HCEC 1CT (cell line): Measurements from ENCODE around the gene CCDC106.

Experiments
- DNase-seq: peaks from one replicate; pipeline ENCODE4 v3.0.0-alpha.2; 2017

CCDC106 gene

DNA sequence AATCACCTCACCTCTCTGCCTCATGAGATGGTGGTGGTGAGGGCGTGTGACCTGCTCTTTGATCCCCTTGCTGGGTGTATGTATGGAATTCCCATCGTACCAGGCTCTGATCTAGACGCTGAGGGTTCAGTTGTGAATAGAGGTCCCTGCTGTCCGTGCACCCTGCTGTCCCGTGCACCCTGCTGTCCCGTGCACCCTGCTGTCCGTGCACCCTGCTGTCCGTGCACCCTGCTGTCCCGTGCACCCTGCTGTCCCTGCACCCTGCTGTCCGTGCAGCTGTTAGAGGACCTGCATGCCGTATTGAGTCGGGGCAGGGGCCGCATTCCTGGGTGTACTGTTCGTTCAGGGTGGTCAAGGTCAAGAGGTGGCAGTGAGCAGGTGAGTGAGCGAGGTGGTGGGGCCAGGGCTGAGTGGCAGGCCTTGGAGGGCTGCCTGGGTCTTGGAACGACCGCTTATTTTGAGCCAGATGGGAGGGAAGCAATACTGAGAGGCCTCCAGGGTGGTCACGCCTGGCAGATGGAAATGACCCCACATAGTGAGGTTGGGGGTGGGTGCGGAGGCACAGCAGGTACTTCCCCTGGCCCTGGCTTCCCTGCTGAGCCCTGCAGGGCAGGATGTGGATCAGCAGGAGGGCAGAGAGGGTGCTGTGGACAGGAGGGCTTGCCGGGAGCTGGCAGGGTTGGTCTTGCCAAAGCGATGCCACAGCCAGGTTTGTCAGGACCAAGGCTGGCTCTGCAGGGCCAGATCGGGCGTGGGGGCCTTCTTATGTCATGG, 22.5 kb downstream of the CCDC106 start:
- DNase-seq: no peak

DNA sequence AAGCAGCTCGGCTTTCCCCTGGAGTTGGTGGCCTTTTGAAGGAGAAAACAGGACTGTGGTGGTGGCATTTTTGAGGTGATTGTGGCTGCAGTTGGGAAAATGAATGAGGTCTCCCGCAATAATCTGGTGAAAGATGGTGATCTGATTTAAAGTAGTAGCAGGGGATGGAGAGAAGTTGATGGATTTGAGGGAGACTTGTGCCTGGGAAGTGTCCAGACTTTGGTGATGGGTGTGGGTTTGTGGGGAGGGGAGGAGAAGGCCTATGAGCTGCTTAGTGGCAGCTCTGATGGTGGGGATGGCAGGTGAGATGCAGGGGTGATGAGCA, 23.0 kb downstream of the CCDC106 start:
- DNase-seq: no peak

DNA sequence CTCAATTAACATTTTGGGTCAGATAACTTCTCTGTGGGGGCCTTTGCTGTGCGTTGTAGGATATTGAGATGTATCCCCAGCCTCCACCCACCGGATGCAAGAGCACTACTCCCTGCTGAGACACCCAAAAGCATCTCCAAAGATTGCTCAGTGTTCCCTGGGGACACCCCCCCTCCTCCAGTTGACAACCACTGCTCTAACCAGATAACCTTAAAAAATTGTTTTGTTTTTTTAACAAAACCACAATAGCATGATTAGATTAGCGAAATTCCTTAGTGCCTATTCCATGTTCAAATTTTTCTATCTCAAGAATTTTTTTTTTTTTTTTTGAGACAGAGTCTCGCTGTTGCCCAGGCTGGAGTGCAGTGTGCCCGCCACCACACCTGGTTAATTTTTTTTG, 24.4 kb downstream of the CCDC106 start:
- no peak for DNase-seq

DNA sequence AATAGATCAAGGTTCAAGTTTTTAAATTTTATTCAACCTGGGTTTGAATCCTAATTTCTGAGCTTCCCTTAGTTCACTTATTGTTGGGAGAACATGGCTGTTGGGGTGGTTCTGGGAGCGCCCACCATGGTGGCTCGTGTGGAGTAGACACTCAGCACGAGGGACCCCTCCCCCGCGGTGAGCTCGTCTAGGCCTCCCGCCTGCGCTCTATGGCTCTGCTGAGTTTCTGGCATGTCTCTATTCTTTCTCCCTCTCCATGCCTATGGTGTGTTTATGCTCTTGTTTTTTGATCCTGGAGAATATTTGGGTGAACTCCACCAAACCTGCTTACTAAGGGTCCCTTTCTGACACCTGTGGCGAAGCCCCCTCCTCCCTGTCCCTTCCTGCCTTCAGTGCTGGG, 25.5 kb downstream of the CCDC106 start:
- no peak for DNase-seq

DNA sequence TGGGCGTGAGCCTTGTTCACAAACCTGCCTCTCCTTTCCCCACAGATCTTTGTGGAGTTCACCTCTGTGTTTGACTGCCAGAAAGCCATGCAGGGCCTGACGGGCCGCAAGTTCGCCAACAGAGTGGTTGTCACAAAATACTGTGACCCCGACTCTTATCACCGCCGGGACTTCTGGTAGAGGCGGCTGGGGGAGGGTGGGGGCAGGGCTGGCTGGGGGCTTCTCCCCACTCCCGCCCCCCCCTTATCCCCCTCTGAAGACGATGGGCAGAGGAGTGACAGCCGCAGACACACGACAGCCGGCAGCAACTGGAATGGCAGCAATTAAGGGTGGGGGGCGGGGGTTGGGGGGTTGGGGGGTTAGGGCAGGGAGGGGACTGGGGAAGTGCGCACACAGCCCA, 25.9 kb downstream of the CCDC106 start:
- DNase-seq: no peak

DNA sequence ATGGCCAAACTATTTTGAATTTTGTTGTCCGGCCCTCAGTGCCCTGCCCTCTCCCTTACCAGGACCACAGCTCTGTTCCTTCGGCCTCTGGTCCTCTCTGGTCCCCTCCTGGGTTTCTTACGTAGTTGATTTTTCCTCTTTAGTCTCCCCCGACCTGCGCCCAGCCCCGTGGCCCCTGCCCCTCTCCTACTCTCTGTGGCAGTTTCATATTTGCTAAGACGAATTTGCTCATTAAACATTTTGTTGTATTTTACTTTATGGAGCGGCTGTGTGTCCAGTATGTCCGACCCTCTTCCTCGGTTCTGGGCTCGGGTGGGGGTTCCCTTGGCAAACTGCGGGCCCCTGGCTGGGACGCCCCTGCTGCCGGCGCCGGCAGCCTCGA, 26.4 kb downstream of the CCDC106 start:
- no peak for DNase-seq

DNA sequence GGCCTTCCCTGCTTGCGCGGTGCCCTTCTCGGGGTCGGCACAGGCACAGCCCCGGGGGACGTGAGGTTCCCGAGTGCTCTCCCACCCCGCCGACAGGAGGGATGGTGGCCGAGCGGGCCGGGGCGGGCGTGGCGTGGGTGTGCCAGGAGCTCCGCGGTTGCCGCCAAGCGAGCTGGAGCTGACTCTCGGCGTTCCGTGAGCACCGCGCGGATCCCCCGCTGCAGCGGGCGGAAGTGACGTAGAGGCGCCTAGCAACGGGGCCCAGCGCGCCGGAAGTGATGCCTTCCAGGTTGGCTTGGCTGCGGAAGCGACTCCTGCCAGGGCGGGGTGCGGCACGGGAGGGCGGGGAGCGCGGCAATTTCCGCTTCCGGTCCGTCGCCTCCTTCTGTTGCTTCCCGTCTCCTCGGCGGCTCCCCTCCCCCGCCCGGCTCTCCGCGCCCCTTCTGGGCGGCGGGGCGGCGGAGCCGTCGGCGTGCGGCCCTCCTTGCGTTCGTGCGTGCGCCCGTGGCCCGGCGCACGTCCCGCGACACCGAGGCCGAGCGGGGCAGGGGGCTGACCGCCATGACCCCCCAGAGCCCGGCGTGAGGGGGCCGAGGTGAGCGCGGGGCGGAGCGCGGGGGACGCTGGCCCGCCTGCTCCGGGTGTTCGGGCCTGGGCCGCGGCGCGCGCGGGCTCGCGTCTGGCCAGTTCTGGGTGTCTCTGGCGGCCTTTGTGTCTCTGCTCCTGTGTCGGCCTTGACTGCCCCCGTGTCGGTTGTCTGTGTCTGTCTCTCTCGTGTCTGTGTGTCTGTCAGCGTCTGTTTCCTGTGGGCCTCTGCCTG, 27.0 kb downstream of the CCDC106 start, which contains the start of gene EPN1:
Gene EPN1 (plus strand): TSS at position 386 of the 820 bp plus-strand sequence. CDS start 3,402 bp downstream, outside the sequence.
- peak; percentile 96 for DNase-seq

DNA sequence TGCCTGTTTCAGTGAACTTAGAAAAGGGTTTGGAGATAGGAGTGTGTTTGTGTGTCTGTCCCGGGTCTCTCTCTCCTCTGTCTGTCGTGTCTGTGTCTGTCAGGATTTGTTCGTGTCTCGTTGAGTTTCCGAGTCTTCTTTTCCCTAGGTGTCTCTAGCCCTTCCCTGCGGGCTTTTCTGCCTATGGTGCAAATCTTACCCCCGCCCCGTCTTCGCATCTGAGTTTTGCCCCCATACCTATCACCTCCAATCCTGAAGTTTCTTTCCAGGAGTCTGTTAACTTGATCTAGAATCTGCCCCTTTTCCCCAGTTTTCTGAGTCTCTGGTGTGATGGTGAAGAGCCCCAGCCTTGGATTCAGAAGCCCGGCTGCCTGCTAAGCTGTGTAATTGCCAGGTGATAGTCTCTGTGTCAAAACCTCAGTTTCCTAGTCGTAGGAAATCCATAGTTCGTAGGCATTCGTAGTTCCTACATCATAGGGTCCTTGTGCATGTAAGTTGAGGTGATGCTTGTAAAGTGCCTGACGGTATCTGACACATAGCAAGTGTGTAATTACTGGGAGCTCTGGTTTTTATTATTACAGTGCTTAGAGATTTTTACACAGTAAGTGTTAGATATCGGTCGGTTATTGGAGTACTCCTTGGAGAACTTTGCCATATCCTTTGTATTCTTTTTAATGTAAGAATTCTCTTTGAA, 27.8 kb downstream of the CCDC106 start:
- no peak for DNase-seq

DNA sequence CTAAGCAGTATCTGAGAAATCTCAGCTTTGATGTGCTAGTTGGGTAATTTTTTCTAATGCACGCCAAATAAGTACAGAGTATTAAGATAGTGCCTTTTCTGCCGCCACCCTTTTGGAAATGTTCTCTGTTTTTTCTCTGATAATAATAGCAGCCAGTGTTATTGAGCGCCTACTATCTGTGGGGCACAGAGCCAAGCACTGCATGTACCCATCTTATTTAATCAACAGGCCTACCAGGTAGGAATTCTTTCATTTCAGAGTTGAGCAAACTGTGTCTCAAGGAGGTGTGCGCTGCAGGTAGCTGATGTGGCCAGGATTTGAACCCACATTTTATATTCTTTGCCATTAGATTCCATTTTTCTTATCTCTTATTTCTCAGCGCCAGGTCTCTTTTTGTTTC, 28.4 kb downstream of the CCDC106 start:
- peak; percentile 18 for DNase-seq

DNA sequence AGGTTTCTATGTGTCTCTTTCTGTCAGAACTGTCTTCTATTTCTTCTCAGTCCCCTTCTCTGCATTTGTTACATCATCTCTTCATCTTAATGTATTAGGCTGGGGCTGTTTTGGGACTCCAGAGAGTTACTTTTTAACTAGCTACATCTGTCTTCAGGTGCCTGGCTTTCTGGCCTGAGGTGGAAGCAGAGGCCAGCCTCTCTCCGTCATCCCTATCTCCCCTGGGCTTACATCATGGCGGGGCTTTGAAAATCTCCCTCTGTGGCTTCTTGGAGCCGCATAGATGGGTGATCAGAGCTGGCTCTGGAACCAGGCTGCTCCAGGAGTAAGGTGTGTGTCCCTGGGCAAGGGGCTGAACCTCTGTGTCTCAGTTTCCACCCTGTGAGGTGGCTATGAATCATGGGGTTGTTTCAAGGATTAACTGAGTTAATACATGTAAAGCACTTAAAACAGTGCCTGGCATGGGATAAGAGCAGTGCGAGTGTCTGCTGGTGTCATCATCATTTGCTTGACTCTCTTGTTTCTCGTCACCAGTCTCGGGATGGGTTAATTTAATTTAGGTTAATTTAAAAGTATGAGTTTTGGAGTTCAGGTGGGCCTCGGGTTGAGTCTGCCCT, 29.0 kb downstream of the CCDC106 start:
- DNase-seq: no peak

DNA sequence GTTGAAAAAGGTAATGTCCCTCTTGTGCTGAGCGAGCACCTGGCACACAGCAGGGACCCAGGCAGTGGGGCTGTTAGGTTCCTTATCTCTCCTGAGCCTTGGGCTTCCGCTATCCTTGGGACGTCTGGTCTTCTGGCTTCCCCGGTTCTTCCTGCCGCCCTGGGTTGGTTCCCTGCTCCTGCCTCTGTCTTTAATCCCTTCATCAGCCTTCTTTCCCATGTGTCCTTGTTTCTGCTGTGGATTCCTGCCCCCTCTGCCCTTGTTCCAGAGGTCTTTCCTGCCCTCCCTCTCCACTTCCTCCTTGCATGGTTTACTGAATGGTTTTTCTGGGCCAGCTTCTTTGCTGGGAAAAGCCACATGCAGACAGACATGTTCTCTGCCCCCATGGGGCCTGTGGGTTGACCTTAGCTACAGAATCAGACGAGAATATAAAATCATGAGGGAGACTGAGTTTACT, 29.6 kb downstream of the CCDC106 start:
- DNase-seq: no peak

DNA sequence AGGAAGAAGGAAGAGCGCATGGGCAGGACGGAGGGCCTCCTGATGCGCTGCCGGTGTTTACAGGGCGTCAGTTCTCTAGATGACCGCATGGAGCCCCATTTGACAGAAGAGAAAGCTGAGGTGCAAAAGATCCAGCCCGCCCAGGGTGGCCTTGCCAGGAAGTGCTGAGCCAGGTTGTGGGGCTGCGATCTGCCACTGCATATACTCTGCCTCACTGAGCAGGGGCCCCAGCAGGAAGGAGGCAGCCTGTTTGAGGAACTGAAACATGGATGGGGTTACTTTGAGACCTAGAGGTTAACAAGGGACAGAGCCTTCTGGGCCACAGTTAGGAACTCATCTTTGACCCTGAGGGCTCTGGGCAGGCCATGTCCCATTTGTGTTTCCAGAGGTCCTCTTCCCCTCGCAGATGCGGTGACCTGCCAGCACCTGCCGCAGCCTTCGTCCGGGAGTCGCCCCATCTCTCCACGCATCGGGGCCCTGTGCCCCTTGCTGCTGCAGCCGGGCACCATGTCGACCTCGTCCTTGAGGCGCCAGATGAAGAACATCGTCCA, 30.2 kb downstream of the CCDC106 start:
- no peak for DNase-seq

DNA sequence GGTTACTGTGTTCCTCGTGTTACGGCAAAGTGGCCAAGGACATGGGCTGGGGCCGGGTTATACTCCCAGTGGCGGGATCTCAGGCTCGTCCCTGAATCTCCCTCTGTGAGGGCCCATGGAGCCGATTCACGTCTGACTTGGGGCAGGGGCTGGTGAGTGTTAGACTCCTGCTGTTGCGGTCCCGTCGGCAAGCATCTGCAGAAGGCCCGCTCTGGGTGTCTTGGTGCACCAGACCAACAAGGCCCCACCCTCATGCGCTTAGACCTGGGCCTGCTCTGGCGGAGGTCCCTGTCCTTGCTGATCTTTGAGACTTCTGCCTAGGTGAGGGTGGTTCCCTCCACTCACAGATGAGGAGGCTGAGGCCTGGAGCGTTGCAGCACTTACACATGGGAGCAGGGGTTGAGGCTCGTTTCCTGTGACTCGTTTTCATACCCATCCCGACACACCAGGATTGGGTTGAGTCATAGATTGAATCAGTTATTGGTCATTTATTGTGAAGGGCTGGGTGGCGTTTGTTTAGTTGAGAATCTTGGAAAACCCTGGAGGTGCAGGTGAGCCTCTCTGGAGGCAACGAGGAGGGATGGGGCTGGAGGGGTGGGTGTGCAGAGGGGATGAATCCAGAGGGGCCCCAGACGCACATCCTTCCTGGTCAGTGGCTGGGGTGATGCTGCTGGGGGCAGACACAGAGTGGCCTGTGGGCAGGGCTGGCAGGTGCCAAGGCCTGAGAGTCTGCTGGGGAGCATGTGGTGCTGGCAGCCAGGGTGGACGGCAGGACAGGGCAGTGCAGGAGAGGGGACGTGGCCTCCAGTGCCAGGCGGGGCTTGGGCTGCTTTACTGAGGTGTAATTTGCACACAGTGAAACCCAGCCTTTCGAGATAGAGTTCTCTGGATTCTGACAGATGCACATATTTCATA, 31.6 kb downstream of the CCDC106 start:
- peak; percentile 74 for DNase-seq

DNA sequence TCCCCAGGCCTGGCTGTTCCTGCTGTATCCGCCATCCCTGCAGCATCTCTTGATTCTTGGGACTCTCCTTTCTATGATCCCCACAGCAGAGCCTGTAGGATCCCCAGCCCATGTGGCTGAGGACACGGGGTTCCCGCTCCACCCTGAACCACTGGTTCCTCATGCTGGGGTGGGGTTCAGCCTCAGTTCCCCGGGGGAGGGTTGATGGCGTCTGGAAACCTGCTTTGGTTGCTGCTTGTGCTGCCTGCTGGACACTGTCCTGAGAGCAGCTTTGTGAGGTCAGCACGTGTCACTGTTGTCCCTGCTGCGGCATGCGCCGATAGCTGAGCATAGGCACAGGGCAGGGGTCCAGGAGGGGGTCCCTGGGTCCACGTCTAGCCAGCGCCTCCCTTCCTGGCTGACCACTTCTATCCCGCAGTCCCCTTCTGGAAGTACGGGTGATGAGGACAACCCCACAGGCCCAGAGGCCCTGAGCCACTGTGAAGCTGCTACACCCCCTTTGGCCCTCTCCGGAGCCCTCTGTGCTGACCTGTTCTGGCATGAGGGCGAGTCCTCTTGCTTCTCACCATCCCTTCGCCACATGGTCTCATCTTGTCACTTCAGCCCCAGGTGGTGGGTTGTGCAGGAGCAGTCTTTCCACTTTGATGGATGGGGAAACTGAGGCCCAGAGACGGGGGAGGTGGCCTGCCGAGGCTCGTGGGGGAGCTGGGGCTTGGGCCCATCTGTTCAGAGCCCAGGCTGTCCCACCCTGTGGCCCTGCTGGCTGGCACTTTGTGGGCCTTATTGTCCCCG, 32.5 kb downstream of the CCDC106 start:
- no peak for DNase-seq

DNA sequence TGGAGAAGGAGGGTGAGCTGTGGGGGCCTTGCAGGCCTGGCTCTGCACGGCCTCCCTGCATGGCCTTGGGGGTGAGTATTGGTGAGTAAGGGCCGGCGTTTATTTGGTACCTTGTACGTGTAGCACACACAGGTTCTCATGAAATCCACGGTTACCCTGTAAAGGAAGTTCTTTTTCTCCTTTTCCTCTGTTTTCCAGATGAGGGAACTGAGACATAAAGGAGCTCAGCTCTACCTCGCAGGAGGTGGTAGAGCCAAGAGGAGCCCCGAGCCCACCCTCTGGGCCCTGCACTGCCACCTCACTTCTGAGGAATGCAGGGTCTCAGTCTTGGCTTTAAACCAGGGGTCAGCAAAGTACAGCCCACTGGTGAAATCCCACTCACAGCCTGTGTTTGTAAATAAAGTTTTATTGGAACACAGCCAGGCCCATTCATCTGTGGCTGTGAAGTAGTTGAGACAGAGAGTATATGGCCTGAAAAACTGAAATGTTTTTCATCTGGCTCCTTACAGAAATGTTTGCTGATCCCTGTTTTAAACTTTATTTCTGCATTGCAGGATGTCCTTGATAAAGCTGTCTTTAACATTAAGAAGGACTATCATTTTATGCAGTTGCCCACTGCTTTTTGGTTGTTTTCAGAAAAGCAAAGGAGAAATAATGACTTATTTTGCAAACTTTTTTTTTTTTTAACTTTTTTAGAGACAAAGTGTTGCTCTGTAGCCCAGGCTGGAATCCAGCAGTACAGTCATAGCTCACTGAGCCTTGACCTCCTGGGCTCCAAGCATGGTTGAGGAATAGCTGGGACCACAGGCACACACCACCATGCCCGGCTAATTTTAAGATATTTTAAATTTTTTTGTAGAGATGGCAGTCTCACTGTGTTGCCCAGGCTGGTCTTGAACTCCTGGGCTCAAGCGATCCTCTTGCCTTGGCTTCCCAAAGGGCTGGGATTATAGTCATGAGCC, 33.4 kb downstream of the CCDC106 start:
- DNase-seq: no peak

DNA sequence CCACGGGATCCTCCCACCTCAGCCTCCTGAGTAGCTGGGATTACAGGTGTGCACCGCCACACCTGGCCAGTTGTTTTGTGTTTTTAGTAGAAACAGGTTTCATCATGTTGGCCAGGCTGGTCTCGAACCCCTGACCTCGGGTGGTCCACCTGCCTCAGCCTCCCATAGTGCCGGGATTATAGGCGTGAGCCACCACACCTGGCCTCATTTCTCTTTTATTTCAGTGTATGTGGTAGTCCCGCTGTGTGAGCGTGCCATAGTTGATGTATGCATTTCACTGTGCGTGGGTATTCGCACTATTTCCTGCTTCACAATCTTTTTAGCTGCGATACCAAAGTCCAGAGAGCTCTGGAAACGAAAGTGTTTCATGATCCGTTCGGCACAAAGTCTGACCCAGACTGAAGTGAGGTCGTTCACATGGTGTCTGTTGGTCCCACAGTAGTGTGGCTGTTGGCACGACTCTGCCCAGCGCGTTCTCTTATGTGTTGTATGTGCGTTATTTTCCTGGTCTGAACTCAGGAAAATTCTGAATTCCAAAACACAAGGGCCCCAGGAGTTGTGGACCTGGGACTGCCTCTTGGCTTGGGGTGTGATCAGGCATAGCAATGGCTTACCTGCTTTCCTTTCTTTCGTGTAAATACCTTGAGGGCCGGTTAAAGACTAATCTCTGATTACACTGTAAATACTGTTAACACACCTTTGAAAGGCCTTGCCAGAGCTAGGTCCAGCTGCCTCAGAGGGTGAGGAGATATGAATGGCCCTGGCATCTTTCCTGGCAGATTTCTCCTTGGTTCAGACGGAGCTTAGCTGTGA, 35.6 kb downstream of the CCDC106 start:
- no peak for DNase-seq

DNA sequence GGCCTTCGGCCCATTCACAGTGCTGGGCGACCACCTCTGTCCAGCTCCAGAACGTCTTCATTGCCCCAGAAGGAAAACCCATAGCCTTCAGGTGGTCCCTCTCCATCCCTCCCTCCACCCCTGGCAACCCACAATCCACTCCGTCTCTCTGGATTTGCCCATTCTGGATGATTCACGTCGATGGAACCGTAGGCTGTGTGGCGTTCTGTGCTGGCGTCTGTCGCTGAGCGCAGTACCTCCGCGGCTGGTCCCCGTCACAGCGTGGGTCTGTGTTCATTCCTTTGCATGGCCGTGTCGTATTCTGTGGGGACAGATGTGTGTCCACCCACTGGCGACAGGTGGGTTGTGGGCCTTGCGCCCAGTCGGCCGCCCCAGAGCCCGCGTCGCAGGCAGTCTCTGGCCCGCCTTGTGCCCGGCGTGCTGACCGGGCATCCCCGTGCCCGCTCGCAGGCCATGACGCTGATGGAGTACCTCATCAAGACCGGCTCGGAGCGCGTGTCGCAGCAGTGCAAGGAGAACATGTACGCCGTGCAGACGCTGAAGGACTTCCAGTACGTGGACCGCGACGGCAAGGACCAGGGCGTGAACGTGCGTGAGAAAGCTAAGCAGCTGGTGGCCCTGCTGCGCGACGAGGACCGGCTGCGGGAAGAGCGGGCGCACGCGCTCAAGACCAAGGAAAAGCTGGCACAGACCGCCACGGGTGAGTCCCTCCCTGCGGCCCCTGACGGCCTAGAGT, 37.1 kb downstream of the CCDC106 start:
- no peak for DNase-seq

DNA sequence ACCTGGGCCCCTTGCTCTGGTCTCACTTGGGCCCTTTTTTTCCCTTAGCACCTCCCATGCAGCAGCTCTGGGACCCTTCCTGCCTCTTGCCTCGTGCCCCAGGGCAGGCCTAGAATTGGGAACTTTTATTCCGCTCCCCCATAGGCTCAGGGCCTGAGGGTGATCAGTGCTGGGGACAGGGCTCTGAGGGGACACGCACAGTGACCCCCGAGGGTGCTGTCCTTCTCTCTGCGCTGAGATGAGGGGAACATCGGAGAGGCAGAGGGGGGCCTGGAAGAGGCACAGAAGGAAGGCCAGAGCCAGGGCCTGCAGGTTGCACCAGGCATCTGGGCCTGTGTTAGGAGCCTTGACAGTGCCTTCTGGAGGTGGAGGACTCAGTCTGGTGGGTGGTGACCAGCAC, 37.8 kb downstream of the CCDC106 start:
- no peak for DNase-seq
